HepG2 (cell line): ENCODE measurements around the gene FOXS1. TPM values are rescaled to one million over a fixed set of nuclear protein-coding genes. Genes with fewer than 3 reads are reported as not detected.

Experiments
- ARNTL ChIP-seq: sonication (generic); formaldehyde crosslinking; IDR thresholded peaks from 2 replicates; pipeline ENCODE4 v1.4.0; 2020; ENCODE audit warnings: mild to moderate bottlenecking, missing genetic modification reagents
- CHCHD3 ChIP-seq: sonication (generic); formaldehyde crosslinking; IDR thresholded peaks from 2 replicates; pipeline ENCODE4 v1.8.0; 2022; ENCODE audit warnings: mild to moderate bottlenecking, missing genetic modification reagents, moderate library complexity
- ETV5 ChIP-seq: IDR thresholded peaks from 2 replicates; pipeline ENCODE4 v1.6.1; 2018; ENCODE audit warnings: missing biosample characterization, missing genetic modification reagents, inconsistent platforms, borderline replicate concordance
- FLYWCH1 ChIP-seq: sonication (generic); formaldehyde crosslinking; IDR thresholded peaks from 2 replicates; pipeline ENCODE4 v1.8.1; 2023; ENCODE audit warnings: mild to moderate bottlenecking, missing genetic modification reagents
- FOXK2 ChIP-seq: fragments of 450-650 bp; IDR thresholded peaks from 2 replicates; pipeline ENCODE4 v1.6.1; 2016
- HHEX ChIP-seq: IDR thresholded peaks from 2 replicates; pipeline ENCODE4 v1.6.1; 2016; ENCODE audit warnings: control low read depth
- HMGXB4 ChIP-seq, 2 experiments: sonication (generic) in 1 of 2; formaldehyde crosslinking in 1 of 2; IDR thresholded peaks; 2 replicates each; pipeline versions ENCODE4 v1.4.0 to v1.6.1; 2018 to 2020; ENCODE audit warnings: missing genetic modification reagents in 2 of 2, borderline replicate concordance in 1 of 2, low read depth in 1 of 2, mild to moderate bottlenecking in 1 of 2, missing biosample characterization in 1 of 2
- HNF4A ChIP-seq: sonication (generic); formaldehyde crosslinking; IDR thresholded peaks from 2 replicates; pipeline ENCODE4 v1.4.0; 2020; ENCODE audit warnings: missing genetic modification reagents
- JUNB ChIP-seq: sonication (generic); formaldehyde crosslinking; IDR thresholded peaks from 2 replicates; pipeline ENCODE4 v1.8.0; 2022; ENCODE audit warnings: missing genetic modification reagents, mild to moderate bottlenecking, borderline replicate concordance
- KDM2A ChIP-seq: sonication (generic); formaldehyde crosslinking; IDR thresholded peaks from 2 replicates; pipeline ENCODE4 v1.4.0; 2020; ENCODE audit warnings: low read depth, missing genetic modification reagents, borderline replicate concordance
- KDM4B ChIP-seq: sonication (generic); formaldehyde crosslinking; IDR thresholded peaks from 2 replicates; pipeline ENCODE4 v1.4.0; 2020; ENCODE audit warnings: missing genetic modification reagents
- KDM5A ChIP-seq: fragments of 200-600 bp; sonication (generic); IDR thresholded peaks from 2 replicates; pipeline ENCODE4 v1.7.0; 2018; ENCODE audit warnings: antibody characterized with exemption, mild to moderate bottlenecking, low read length, borderline replicate concordance
- MBD4 ChIP-seq: IDR thresholded peaks from 2 replicates; pipeline ENCODE4 v1.6.1; 2012; ENCODE audit warnings: low read length, inconsistent platforms, borderline replicate concordance
- MIXL1 ChIP-seq: IDR thresholded peaks from 2 replicates; pipeline ENCODE4 v1.6.1; 2016
- MYNN ChIP-seq: sonication (generic); formaldehyde crosslinking; IDR thresholded peaks from 2 replicates; pipeline ENCODE4 v1.4.0; 2020; ENCODE audit warnings: mild to moderate bottlenecking, low read depth, missing genetic modification reagents
- THAP7 ChIP-seq: sonication (generic); formaldehyde crosslinking; IDR thresholded peaks from 2 replicates; pipeline ENCODE4 v1.8.1; 2023; ENCODE audit warnings: mild to moderate bottlenecking, missing genetic modification reagents
- ZFP36L2 ChIP-seq: sonication (generic); formaldehyde crosslinking; IDR thresholded peaks from 2 replicates; pipeline ENCODE4 v1.4.0; 2020; ENCODE audit warnings: missing genetic modification reagents
- ZNF251 ChIP-seq: sonication (generic); formaldehyde crosslinking; IDR thresholded peaks from 2 replicates; pipeline ENCODE4 v1.9.0; 2021; ENCODE audit warnings: mild to moderate bottlenecking, missing genetic modification reagents
- ZNF274 ChIP-seq: sonication (generic); formaldehyde crosslinking; IDR thresholded peaks from 2 replicates; pipeline ENCODE4 v1.5.1; 2020; ENCODE audit warnings: mild to moderate bottlenecking, missing genetic modification reagents
- ZNF30 ChIP-seq: sonication (generic); formaldehyde crosslinking; IDR thresholded peaks from 2 replicates; pipeline ENCODE4 v1.5.0; 2020; ENCODE audit warnings: mild to moderate bottlenecking, missing genetic modification reagents
- ZNF414 ChIP-seq: sonication (generic); formaldehyde crosslinking; IDR thresholded peaks from 2 replicates; pipeline ENCODE4 v1.5.0; 2020; ENCODE audit warnings: missing genetic modification reagents
- ZNF614 ChIP-seq: IDR thresholded peaks from 2 replicates; pipeline ENCODE4 v1.6.1; 2018; ENCODE audit warnings: missing biosample characterization, missing genetic modification reagents, inconsistent platforms, borderline replicate concordance
- polyA plus RNA-seq, 8 experiments: library from polyadenylated mRNA; depleted of rRNA in 3 of 8; stranded (reverse) in 7 of 8; unstranded in 1 of 8; fragments of >200 nt; fragmentation: Illumina TruSeq in 4 of 8; extraction: Trizol in 4 of 8; gene quantifications; 2 replicates each; pipeline versions ENCODE4 v1.2.1 to v1.2.3, GENCODE V29; 2011 to 2016; ENCODE audit warnings: low read depth in 4 of 8, missing spikeins in 1 of 8, mixed read lengths in 1 of 8; ENCODE audit not compliant: insufficient read depth in 1 of 8
- total RNA-seq, 5 experiments: library from RNA; depleted of rRNA; stranded (reverse); fragments of >200 nt; fragmentation: Illumina TruSeq; extraction: Trizol; gene quantifications; 2 replicates each; pipeline ENCODE4 v1.2.3, GENCODE V29; 2016; ENCODE audit warnings: low read depth in 1 of 5
- TF ChIP-seq, protein P1 (sequence below): IDR thresholded peaks from 2 replicates; pipeline ENCODE4 v1.6.1; 2016; ENCODE audit warnings: low read depth, borderline replicate concordance
- TF ChIP-seq, protein P2 (sequence below): sonication (generic); formaldehyde crosslinking; IDR thresholded peaks from 2 replicates; pipeline ENCODE4 v1.5.0; 2020; ENCODE audit warnings: missing genetic modification reagents
- TF ChIP-seq, protein P3 (sequence below): sonication (generic); formaldehyde crosslinking; IDR thresholded peaks from 2 replicates; pipeline ENCODE4 v1.8.0; 2022; ENCODE audit warnings: missing genetic modification reagents, low read depth, mild to moderate bottlenecking, borderline replicate concordance

Gene FOXS1
- total and polyA plus RNA-seq, 2 of the 13 experiments (the other 11 are each of a cell fraction or from before 2014, with no cell fraction given): not detected

DNA sequence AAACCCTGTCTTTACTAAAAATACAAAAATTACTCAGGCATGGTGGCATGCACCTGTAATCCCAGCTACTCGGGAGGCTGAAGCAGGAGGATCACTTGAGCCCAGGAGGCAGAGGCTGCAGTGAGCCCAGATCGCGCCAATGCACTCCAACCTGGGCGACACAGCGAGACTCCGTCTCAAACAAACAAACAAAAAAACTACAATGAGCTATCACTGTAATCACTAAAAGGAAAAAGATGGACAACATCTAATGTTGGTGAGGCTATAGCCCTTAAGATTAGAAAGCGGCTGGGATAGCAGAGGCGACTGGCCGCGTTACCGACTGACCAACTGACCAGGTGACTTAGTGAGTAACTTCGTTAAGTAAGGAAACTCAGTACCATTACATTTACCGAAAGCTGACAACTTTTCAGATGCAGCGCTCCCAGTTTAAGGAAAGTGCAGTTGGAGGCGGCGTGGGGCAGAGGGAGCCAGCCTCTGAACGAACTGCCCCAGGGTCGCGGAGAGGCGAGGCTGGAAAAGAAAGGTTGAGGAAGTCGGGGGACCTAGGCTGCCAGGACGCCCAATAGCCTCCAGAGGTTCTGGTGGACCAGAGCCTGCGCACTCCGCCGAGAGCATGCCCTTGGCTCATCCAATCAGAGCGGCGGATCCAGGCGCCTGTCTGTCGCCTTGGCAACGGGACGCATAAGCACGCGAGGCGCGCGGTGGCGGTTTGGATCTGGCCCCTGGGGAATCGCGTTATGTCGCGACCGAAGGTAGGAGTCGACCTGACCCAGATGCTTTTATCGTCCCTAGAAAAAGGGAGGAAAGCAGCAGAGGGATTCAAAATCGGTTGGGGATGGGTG is 34.0 kb upstream of the FOXS1 start (continued):
- no peak for TF ChIP-seq HHEX (CRISPR knock-in tag)
- peak; percentile 43; the same call in 1 of the 2 replicates for TF ChIP-seq ARNTL (CRISPR knock-in tag)
- TF ChIP-seq MYNN: peak; percentile 95
- no peak for TF ChIP-seq FLYWCH1 (CRISPR knock-in tag)
- TF ChIP-seq MIXL1: peak; percentile 12; the same call in 1 of the 2 replicates
- TF ChIP-seq, protein P1, sequence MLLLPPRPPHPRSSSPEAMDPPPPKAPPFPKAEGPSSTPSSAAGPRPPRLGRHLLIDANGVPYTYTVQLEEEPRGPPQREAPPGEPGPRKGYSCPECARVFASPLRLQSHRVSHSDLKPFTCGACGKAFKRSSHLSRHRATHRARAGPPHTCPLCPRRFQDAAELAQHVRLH: no peak
- no peak for TF ChIP-seq JUNB (CRISPR knock-in tag)
- peak; percentile 51; the same call in 1 of the 2 replicates for TF ChIP-seq KDM4B (CRISPR knock-in tag)
- TF ChIP-seq, protein P2, sequence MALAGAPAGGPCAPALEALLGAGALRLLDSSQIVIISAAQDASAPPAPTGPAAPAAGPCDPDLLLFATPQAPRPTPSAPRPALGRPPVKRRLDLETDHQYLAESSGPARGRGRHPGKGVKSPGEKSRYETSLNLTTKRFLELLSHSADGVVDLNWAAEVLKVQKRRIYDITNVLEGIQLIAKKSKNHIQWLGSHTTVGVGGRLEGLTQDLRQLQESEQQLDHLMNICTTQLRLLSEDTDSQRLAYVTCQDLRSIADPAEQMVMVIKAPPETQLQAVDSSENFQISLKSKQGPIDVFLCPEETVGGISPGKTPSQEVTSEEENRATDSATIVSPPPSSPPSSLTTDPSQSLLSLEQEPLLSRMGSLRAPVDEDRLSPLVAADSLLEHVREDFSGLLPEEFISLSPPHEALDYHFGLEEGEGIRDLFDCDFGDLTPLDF (CRISPR knock-in tag): no peak
- peak; percentile 40; the same call in 1 of the 2 replicates for TF ChIP-seq ZNF274 (CRISPR knock-in tag)
- peak; percentile 68 to 72; a peak in 3 of 4 replicates for TF ChIP-seq HMGXB4 (CRISPR knock-in tag; IDR thresholded peaks at IDR 0.05; ENCODE audit: borderline replicate concordance in 1 of 2, low read depth in 1 of 2)
- no peak for TF ChIP-seq FOXK2
- TF ChIP-seq ZNF251 (CRISPR knock-in tag): no peak
- no peak for TF ChIP-seq ZFP36L2
- no peak for TF ChIP-seq HNF4A (CRISPR knock-in tag)
- TF ChIP-seq MBD4: no peak
- peak; percentile 68; the same call in 1 of the 2 replicates for TF ChIP-seq ZNF614 (CRISPR knock-in tag)
- TF ChIP-seq ETV5: peak; percentile 26; the same call in 1 of the 2 replicates
- TF ChIP-seq, protein P3, sequence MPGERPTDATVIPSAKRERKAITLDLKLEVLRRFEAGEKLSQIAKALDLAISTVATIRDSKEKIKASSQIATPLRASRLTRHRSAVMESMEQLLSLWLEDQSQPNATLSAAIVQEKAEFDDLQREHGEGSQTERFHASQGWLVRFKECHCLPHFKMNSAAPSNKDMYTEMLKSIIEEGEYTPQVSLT: no peak
- peak; percentile 75; the same call in 1 of the 2 replicates for TF ChIP-seq THAP7
- peak; percentile 89 for TF ChIP-seq KDM2A
- peak; percentile 37; the same call in 1 of the 2 replicates for TF ChIP-seq KDM5A
- TF ChIP-seq ZNF30: 0 out of 2 replicates have a peak, but pooled peaks have one; percentile 10
- 0 out of 2 replicates have a peak, but pooled peaks have one; percentile 47 for TF ChIP-seq CHCHD3 (CRISPR knock-in tag)
- peak; percentile 84 for TF ChIP-seq ZNF414 (CRISPR knock-in tag)
